HG03108 (cell line): ENCODE data around the gene CCM2.
"Not testable (repeated sequence)": the region's sequence is repeated elsewhere in the genome, so short reads cannot be mapped to it uniquely, and the experiment has no call there.

Experiments
- ATAC-seq: cut with Tn5 transposase; IDR thresholded peaks from one replicate; pipeline ENCODE4 v1.9.1; 2021; ENCODE audit warnings: moderate library complexity; ENCODE audit not compliant: unreplicated experiment

CCM2 gene

GRCh38 chr7:45031829-45032228 lies 31.8 kb downstream of the CCM2 start:
- no peak for ATAC-seq

GRCh38 chr7:45032421-45032820 lies 32.4 kb downstream of the CCM2 start:
- ATAC-seq, result no peak

GRCh38 chr7:45033261-45033930 lies 33.4 kb downstream of the CCM2 start:
- no peak for ATAC-seq

GRCh38 chr7:45033931-45034290 lies 33.9 kb downstream of the CCM2 start:
- no peak for ATAC-seq

GRCh38 chr7:45034710-45035109 lies 34.7 kb downstream of the CCM2 start:
- ATAC-seq, result not testable (repeated sequence)

- ATAC-seq, result no peak
Measured at GRCh38 chr7:45035371-45035770, 35.4 kb downstream of the CCM2 start.

- ATAC-seq, result no peak
Measured at GRCh38 chr7:45035893-45036292, 35.9 kb downstream of the CCM2 start.

- no peak for ATAC-seq
Measured at GRCh38 chr7:45036317-45036716, 36.3 kb downstream of the CCM2 start.

GRCh38 chr7:45036796-45037195 lies 36.8 kb downstream of the CCM2 start:
- ATAC-seq, result no peak

- ATAC-seq, result no peak
Measured at GRCh38 chr7:45037876-45038275, 37.9 kb downstream of the CCM2 start.

GRCh38 chr7:45039106-45039505 lies 39.1 kb downstream of the CCM2 start:
- no peak for ATAC-seq

- no peak for ATAC-seq
Measured at GRCh38 chr7:45044338-45044737, 44.3 kb downstream of the CCM2 start.

GRCh38 chr7:45048748-45049147 lies 48.7 kb downstream of the CCM2 start:
- ATAC-seq, result no peak

- ATAC-seq, result no peak
Measured at GRCh38 chr7:45050198-45050597, 50.2 kb downstream of the CCM2 start.

- no peak for ATAC-seq
Measured at GRCh38 chr7:45052011-45052410, 52.0 kb downstream of the CCM2 start.

- ATAC-seq, result no peak
Measured at GRCh38 chr7:45053401-45053800, 53.4 kb downstream of the CCM2 start.

GRCh38 chr7:45053941-45054340 lies 53.9 kb downstream of the CCM2 start:
- ATAC-seq, result no peak

GRCh38 chr7:45054442-45054841 lies 54.4 kb downstream of the CCM2 start:
- no peak for ATAC-seq

- ATAC-seq, result no peak
Measured at GRCh38 chr7:45055016-45055415, 55.0 kb downstream of the CCM2 start.

- ATAC-seq, result no peak
Measured at GRCh38 chr7:45055594-45056219, 55.7 kb downstream of the CCM2 start.

- no peak for ATAC-seq
Measured at GRCh38 chr7:45057878-45058277, 57.9 kb downstream of the CCM2 start.

- no peak for ATAC-seq
Measured at GRCh38 chr7:45060295-45060694, 60.3 kb downstream of the CCM2 start.

- ATAC-seq, result no peak
Measured at GRCh38 chr7:45061352-45061751, 61.4 kb downstream of the CCM2 start.
